Measurements from ENCODE around the gene IL4R.

IL4R gene

GRCh38 chr16:27303256-27304100 lies 10.3 kb upstream of the IL4R start:
- TF ChIP-seq CTCF (IDR thresholded peaks at IDR 0.05; ENCODE audit: control insufficient read depth, extremely low read depth, insufficient read depth), result no peak
- no peak for DNase-seq (ENCODE audit: low read depth)
- H3K4me3 ChIP-seq (ENCODE audit: low read depth, low read length), result no peak overlapping the region

- no peak for TF ChIP-seq CTCF (IDR thresholded peaks at IDR 0.05; ENCODE audit: control insufficient read depth, extremely low read depth, insufficient read depth)
- H3K4me3 ChIP-seq (ENCODE audit: low read depth, low read length), result no peak overlapping the region
- no peak for DNase-seq (ENCODE audit: low read depth)
Measured at GRCh38 chr16:27304102-27304501, 9.7 kb upstream of the IL4R start.

GRCh38 chr16:27304881-27305745 lies 8.7 kb upstream of the IL4R start:
- DNase-seq (ENCODE audit: low read depth), result peak; percentile 36
- H3K4me3 ChIP-seq (ENCODE audit: low read depth, low read length), result no peak overlapping the region
- TF ChIP-seq CTCF (IDR thresholded peaks at IDR 0.05; ENCODE audit: control insufficient read depth, extremely low read depth, insufficient read depth), result no peak

- no peak overlapping the region for H3K4me3 ChIP-seq (ENCODE audit: low read depth, low read length)
- TF ChIP-seq CTCF (IDR thresholded peaks at IDR 0.05; ENCODE audit: control insufficient read depth, extremely low read depth, insufficient read depth), result no peak
- no peak for DNase-seq (ENCODE audit: low read depth)
Measured at GRCh38 chr16:27305839-27306442, 7.8 kb upstream of the IL4R start.

GRCh38 chr16:27308792-27309191 lies 5.0 kb upstream of the IL4R start:
- TF ChIP-seq CTCF (IDR thresholded peaks at IDR 0.05; ENCODE audit: control insufficient read depth, extremely low read depth, insufficient read depth), result no peak
- DNase-seq (ENCODE audit: low read depth), result no peak
- no peak overlapping the region for H3K4me3 ChIP-seq (ENCODE audit: low read depth, low read length)

GRCh38 chr16:27310576-27311447 lies 3.0 kb upstream of the IL4R start:
- no peak overlapping the region for H3K4me3 ChIP-seq (ENCODE audit: low read depth, low read length)
- no peak for TF ChIP-seq CTCF (IDR thresholded peaks at IDR 0.05; ENCODE audit: control insufficient read depth, extremely low read depth, insufficient read depth)
- DNase-seq (ENCODE audit: low read depth), result no peak

All from LNCaP clone FGC (cell line).